Stimulated activated CD8-positive, alpha-beta memory T cell treated with anti-CD3 and anti-CD28 coated beads, Interleukin-7, amount 100 ng/mL, for 4 hours (primary cell): Measurements from ENCODE around the gene DCST1.

ENCODE experiments used
- DNase-seq, 2 donors: peaks; one replicate each; pipeline ENCODE4 v3.0.0-alpha.2; 2020; ENCODE audit warnings: low read depth in 2 of 2

The DCST1 gene

DNA sequence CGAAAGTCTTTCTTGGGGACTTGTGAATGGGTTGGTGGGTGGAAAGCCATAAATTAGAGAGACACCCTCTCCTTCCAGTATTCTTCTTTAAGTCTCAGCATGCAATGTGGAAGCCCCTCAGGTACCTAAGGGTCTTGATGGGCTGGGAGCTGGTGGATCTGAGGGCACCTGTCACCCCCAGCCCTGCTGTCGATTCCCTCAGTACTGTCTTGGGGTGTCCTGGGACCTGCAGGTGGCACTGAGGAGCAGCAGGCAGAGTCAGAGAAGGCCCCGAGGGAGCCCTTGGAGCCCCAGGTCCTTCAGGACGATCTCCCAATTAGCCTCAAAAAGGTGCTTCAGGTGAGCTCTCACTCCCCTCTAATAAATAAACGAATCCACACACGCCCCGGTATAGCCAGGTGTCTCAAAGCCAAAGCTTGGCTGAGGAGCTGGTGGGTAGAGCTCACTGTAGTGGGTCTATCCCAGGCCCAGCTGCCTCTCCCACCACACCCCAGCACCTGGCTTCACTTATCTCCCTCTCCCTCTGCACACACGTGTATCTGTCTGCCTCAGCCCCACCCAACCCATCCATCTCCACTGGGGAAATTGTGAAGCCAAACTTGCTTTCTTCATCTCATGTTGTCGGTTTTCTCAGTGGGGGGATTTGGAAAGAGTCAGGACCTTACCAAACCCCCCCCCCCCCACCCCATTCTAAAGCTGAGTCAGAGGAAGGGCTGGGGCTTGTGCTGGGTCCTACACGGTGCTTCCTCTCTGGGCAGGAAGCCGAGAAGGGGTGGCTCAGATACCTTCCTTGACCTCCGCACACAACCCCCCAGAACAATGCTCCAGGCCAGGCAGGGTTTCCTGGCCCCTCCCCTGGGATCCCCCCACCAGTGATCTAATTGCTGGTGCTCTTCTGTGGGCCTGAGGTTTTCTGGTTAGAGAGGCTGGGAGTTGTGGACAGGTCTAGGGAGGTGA lies 19.1 kb downstream of the DCST1 start:
- DNase-seq = no peak

DNA sequence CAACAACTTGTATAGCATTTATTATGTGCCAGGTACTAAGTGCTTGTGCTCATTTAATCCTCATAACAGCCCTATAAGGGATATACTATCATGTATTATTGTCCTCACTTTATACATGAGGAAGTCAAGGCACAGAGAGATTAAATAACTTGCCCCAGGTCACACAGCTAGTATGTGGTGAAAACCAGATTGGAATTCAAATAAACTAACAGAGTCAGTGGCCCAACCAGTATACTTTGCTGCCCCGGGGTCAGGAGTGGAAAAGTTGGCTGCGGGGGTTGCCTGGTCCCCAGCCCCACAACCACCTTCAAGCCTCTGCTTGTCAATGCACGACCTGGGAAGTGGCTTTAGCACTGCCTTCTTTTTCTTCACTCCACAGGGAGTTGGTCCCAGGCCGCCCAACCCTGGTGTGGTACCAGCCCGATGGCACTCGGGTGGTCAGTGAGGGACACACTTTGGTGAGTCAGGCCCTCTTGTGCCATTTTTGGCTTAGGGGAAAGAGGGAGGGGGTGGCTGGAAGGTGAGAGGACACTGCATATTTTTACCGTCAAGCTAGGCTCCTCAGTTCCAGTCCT lies 20.0 kb downstream of the DCST1 start:
- DNase-seq = no peak

DNA sequence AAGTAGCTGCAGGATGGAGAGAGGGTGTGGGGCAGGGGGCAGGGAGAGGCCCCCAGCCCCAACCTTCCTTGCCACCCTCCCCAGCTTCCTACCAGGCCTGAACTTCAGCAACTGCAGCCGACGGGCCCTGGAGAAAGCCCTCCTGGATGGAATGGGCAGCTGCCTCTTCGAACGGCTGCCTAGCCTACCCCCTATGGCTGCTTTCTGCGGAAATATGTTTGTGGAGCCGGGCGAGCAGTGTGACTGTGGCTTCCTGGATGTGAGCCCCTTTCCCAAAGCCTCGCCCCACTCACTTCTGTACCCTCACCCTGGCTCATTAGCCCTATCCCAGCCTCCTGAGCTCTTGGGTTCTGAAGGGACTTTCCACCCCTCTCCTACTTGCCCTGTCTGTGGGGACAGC lies 23.5 kb downstream of the DCST1 start:
- DNase-seq = no peak

DNA sequence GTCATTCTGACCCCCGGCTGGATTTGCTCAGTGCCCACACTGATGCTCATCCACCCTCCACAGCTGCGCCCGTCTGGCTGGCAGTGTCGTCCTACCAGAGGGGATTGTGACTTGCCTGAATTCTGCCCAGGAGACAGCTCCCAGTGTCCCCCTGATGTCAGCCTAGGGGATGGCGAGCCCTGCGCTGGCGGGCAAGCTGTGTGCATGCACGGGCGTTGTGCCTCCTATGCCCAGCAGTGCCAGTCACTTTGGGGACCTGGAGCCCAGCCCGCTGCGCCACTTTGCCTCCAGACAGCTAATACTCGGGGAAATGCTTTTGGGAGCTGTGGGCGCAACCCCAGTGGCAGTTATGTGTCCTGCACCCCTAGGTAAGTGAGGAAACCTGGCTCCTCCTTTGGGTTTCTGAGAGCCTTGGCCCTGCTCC lies 24.2 kb downstream of the DCST1 start:
- no peak for DNase-seq

DNA sequence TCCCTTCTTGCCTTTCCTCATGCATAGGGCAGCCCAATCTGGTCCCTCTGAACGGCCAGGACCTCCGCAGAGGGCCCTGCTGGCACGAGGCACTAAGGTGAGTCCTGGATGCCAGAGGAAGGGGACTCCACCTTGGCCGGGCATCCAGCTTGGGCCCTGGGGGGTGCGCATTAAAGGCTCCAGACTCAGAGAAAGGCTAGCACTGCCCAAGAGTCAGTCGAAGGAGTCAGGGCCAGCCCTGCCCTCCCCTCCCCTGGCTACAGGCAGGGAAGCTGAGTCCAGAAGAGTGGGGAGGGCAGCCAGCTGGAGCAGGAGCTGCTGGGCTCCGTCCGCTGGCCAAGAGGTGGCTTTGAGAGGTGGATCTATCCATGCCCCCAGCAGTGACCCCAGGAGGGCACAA lies 27.1 kb downstream of the DCST1 start:
- no peak for DNase-seq

DNA sequence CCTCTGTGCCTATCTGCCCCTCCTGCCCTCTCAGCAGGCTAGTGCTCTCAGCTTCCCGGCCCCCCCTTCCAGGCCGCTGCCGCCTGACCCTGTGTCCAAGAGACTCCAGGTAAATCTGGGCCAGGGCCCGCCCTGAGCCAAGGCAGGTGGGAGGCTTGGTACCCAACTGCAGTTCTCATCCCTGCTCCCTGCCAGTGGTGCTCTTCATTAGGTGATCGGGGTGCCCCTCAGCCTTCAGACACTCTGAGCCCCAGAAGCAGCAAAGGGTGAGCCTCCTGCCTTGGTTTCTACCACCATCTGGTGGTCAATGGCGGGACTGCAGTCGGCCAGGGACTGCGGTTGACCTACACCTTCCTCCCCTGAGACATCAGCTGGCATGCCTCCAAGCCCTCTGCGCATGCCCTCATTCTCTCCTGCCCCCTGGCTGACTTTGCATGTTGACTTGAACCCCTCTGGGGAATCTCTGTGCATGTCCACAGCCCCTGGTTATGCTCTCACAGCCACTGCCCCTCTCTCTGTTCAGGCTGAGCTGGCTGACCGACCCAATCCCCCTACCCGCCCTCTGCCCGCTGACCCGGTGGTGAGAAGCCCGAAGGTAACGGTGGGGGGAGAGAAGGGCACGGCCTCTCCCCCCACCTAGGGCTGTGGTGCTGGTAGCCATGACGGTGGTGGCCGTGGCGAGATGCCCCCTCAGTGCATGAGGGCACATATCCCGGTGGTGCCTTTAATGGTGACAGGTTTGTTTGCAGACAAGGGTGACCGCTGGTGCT lies 27.9 kb downstream of the DCST1 start:
- DNase-seq = peak; percentile 82 to 89

DNA sequence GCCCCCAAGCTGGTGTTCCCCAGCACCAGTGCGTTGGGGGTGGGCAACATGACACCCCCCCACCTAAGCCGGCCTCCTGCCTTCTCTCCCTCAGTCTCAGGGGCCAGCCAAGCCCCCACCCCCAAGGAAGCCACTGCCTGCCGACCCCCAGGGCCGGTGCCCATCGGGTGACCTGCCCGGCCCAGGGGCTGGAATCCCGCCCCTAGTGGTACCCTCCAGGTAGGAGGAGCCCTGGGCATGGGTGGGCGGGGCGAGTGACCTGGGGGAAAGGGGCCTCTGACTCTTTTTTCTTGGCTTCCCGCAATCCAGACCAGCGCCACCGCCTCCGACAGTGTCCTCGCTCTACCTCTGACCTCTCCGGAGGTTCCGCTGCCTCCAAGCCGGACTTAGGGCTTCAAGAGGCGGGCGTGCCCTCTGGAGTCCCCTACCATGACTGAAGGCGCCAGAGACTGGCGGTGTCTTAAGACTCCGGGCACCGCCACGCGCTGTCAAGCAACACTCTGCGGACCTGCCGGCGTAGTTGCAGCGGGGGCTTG lies 28.6 kb downstream of the DCST1 start:
- no peak for DNase-seq

DNA sequence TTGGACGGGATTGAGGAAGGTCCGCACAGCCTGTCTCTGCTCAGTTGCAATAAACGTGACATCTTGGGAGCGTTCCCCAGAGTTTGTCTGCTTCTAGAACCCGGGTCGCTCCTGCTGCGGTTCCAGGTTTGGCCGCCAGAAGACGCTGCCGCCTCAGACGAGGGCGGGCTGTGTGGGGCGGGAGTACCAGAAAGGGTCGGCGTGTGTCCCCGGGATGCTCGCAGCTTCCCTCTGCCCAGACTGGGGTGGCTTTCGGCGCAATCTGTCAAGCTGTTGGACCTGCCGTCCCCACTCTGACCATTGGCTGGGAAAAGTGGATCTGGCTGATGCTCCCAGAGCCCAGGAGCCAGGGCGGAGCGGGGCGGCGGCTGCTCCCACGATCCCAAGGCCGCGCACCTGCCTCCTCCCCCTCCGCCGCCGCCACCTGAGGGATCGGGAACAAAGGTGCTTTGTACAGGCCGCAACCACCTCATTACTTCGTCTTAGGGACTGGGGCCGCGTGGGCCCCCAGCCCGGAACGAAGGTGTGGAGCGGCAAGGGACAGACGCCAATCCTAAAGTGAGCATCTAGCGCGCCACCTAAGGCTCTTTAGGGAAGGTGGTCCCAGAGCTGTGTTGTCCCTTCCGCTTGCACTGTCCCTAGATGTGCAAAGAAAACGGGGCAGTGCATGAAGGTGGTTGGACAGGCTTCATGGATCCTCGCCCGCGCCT lies 29.2 kb downstream of the DCST1 start:
- peak in 1 of 2 donors; percentile 55 for DNase-seq

DNA sequence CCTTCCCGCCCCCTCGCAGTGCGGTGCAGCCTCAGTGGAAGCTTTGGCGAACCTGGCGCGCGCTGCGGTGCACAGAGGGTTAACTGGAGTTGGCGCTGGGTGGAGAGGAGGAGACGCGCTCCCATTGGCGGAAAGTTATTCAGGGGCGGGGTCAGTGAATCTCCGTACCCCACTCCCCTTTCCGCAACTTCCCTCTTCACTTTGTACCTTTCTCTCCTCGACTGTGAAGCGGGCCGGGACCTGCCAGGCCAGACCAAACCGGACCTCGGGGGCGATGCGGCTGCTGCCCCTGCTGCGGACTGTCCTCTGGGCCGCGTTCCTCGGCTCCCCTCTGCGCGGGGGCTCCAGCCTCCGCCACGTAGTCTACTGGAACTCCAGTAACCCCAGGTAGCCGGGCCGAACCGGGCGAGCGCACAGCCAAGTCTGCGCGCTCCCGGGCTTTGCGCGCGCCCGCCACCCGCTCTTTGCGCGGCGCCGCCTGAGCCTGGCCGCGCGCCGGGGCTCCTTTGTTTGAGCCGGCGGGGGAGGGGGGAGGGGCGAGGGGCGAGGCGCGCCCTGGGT lies 30.0 kb downstream of the DCST1 start, which contains the start of gene EFNA4:
Gene EFNA4 (plus strand): TSS at position 191 of the 561 bp plus-strand sequence. CDS start 84 bp downstream, at position 275.
- peak; percentile 60 to 78 for DNase-seq

DNA sequence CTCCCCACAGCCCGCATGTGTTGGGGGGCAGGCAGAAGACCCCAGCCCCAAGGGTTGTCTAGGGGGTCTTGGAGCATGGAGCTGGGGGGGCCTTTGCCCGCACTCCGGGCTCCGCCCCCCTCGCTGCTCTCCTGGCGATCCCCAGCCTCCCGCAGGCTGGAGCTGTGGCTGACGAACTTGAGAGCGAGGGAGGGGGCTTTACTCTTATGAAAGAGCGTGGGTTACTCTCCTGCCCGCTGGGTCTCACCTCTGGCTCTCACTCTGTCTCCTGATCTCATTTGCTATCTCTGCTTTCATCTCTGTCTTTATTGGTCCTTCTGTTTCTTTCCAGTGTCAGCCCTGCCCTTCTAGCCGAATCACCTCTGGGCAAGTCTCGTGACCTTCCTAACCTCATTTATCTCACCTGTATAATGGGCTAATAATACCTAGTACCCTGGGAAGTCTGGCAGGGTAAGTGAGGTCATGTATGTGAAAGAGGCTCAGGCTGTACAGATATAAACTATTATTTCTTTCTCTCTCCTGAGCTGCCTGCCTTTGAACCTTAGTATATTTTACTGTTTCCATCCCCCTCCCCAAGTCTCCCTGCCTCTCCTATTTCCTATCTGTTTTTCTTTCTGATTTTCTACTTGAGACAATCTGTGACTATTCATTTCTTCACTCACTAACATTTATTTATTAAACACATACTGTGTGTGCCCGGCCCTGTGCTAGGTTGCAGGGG lies 30.6 kb downstream of the DCST1 start:
- no peak for DNase-seq

DNA sequence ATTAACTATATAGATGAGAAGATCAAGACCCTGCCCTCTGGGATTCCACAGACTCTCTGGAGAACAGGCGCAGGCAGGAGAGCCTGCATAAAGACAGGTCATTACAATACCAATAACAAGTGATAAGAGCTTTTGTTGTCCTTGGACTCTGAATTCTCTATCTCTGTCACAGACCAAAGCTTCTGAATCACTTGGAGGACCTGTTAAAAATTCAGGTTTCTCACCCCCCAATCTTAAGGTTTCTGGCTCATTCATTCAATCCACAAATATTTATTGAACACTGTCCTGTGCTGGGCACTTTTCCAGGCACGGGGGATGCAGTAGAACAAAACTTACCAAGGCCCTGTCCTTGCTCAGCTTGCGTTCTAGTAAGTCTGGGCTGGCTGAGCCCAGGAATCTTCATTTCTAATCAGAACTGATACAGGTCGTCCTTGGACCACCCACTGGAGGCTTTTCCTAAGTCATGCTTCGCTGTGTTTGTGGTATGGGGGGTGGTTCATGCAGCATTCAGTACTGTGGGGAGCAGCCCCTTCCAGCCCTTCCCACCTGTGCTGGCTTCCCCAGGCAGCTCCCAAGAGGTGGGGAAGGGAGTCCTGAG lies 31.3 kb downstream of the DCST1 start:
- DNase-seq = no peak

DNA sequence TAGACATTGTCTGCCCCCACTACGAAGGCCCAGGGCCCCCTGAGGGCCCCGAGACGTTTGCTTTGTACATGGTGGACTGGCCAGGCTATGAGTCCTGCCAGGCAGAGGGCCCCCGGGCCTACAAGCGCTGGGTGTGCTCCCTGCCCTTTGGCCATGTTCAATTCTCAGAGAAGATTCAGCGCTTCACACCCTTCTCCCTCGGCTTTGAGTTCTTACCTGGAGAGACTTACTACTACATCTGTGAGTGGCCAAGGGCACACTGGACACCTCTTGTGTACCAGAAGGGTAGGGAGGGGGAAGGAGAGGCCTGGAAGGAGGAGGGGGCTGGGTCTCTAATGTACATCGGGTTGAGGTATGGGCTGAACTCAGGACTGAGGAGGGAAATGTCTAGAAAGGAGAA lies 33.2 kb downstream of the DCST1 start:
- DNase-seq = no peak

DNA sequence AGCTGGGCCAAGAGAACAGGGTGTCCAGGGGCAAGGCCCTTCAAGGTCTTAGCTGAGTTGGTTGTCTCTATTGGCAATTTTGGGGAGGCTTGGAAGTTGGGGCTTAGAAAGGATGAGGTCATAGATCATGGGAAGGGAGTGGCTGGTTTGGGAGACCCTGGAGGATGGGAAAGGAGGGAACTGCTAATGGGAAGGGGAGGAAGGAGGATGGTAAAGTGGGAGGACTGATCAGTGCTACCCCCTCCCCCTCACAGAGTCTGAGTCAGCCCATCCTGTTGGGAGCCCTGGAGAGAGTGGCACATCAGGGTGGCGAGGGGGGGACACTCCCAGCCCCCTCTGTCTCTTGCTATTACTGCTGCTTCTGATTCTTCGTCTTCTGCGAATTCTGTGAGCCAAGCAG lies 35.0 kb downstream of the DCST1 start:
- no peak for DNase-seq

DNA sequence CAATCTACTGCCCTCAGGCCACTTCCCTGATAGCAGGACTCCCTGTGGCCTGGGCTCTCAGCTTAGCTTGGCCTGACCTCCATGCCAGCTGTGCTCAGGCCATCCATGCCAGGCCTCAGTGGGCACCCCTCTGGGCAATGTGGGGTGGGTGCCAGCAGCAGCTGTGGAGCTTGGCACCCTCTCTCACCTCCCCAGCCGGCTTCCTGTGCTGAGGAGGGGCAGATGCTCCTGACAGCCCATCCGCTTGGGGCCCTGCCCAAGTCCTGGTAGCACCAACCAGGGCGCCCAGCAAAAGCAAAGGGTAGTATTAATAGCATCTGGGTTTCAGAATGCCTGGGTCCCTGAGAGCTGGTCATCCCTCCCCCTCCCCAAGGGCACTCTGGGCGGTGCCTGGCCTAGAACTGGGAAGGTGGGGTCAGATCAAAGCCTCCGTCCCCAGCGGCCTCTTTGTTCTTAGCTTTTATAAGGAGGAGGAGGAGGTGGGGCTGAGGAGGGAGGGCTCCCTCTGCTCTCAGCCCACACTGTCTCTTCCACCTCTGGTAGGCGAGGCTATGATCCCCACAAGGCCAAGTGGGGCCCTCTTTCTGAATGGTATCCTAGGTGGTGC lies 36.0 kb downstream of the DCST1 start:
- DNase-seq = no peak

DNA sequence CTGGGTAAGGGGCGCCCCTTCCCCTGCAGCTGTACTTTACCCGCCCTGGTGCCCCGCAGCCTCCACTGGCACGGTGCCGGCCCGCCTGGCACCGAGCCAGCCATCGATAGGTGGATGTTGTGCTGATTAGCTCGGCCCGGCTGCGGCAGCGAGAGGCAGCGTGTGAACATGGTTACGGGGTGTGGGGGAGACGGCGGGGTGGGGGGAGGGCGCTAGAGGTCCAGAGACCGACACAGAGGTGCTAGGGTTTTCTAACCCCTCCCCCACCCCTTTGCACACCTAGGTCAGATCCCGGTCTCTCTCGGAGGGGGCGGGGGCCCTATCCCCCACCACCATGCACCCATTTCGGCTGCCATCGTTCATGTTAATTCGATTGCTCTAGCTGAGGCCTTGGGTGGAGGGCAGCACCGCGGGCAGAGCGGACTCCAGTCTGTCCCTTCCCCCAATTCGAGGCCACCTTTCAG lies 36.6 kb downstream of the DCST1 start:
- DNase-seq = no peak

DNA sequence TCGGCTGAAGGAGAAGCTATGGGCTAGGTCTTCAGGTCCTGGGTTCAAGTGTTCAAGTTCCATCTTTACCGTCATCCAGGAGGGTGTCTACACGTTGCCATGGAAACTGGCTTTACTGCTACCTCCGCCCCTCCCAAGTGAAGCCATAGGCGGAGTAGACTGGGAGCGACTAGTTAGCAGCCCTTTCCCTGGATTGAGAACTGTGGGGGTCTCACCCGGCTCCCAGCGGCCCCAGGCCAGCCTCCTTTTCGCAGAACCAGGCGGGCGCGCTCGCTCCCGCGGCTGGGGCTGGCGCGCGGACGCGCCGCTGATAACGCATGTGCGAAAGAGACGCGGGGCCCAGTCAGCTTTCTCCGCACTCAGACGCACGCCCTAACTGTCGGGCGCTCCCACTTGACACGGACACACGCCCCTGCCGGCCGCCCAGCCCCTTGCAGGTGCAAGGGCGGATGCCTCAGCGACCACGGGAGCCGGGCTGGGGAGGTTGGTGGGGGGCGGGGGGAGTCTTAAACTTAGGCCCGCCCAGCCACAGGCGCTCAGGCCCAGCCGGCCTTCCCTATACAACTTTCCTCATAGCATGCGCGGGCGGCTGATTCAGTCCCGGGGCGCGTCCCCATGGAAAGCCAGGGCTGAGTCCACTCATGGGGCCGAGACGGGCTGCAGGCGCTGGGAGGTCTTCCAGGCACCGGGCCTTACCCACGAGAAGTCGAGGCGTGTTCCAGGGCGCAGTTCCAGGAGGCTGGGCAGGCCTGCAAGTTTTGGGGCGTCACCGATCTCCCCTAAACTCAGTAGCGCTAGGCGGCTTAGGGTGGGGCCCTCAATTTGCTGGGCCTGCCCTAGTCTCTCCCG lies 37.3 kb downstream of the DCST1 start:
- DNase-seq = peak; percentile 47 to 66

DNA sequence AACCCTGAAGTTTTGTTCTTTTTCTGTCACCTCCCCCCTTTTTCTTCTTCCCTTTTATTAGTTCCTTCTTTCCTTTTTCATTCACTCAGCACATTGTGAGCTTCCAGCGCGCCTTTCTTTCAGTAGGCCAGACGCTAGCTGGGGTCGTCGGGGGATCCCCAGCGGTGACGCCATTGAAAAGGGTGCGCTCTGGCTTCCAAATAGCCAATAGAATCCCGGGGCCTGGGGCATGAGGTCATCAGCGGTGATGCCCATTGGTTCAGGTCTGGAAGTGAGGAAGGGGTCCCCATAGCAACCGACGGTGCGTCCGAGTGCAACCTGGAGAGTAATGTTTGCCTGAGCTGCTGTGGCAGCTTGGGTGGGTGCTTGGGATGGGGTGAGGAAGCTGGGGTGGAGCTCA lies 38.1 kb downstream of the DCST1 start:
- DNase-seq = no peak

DNA sequence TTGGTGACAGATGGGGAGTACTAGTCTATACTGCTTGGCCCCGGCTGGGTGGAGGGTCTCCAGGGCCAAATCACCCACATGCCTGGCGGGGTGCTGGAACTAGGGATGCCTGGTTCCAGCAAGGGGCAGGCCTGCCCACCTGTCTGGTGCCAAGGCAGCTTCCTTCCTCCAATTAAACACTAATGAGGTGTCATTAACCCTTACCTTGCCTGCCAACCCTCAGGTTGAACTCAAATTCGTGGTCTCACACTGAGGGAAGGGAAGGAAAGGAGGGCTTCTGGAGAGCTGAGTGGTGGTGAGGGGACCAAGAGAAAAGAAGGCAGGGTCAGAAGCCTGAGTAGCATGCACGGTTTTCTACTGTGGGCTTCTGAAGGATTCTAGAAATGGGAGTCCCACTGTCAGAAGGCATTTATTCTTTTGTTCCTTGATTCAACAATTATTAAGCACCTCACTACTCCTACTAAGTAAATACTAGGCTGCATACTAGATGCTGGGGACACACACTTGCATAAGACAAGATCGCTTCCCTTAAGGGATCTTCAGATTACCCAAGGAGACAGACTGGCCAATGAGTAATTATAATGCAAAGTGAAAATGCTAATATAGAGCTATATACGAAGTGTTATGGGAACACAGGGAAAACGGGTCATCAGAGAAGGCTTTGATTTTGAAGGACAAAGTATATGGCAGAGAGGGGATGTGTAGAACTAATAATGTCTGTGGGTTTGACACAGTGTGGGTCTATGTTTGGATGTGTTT lies 39.1 kb downstream of the DCST1 start:
- no peak for DNase-seq
